GM23338 (cell line): Measurements from ENCODE around the gene ZDHHC8. TPM values are rescaled to one million over a fixed set of nuclear protein-coding genes. Genes with fewer than 3 reads are reported as not detected.

Experiments
- ATAC-seq: fragments of 200-7000 bp; cut with Tn5 transposase; 3 replicates; pipeline ENCODE4 v1.9.1; 2020
- DNase-seq: peaks from one replicate; pipeline ENCODE4 v3.0.0-alpha.2; 2015; ENCODE audit warnings: low spot score
- H2AFZ ChIP-seq: fragments of 200-600 bp; sonication (generic); 2 replicates; pipeline ENCODE4 v1.8.0; 2016; ENCODE audit warnings: antibody characterized with exemption, mild to moderate bottlenecking, moderate library complexity
- H3F3A ChIP-seq: fragments of 200-600 bp; sonication (generic); replicated peaks from 2 replicates; pipeline ENCODE4 v1.8.0; 2017; ENCODE audit warnings: antibody characterized with exemption, mixed run types, low read depth
- H3K27ac ChIP-seq: fragments of 200-600 bp; sonication (generic); 2 replicates; pipeline ENCODE4 v1.6.1; 2016; ENCODE audit warnings: low read depth
- H3K27me3 ChIP-seq: fragments of 200-600 bp; sonication (generic); 2 replicates; pipeline ENCODE4 v1.8.0; 2016; ENCODE audit warnings: mild to moderate bottlenecking, mixed run types, moderate library complexity; ENCODE audit not compliant: insufficient read depth
- H3K36me3 ChIP-seq: fragments of 200-600 bp; sonication (generic); 2 replicates; pipeline ENCODE4 v1.8.0; 2016; ENCODE audit warnings: mild to moderate bottlenecking; ENCODE audit not compliant: insufficient read depth
- H3K4me1 ChIP-seq: fragments of 200-600 bp; sonication (generic); 2 replicates; pipeline ENCODE4 v1.8.0; 2016; ENCODE audit warnings: mild to moderate bottlenecking, moderate library complexity; ENCODE audit not compliant: insufficient read depth
- H3K4me2 ChIP-seq: fragments of 200-600 bp; sonication (generic); 2 replicates; pipeline ENCODE4 v1.7.1; 2017; ENCODE audit warnings: mixed run types
- H3K4me3 ChIP-seq: fragments of 200-600 bp; sonication (generic); 2 replicates; pipeline ENCODE4 v1.6.1; 2016; ENCODE audit warnings: mixed run types
- H3K79me2 ChIP-seq: fragments of 200-600 bp; sonication (generic); replicated peaks from 2 replicates; pipeline ENCODE4 v1.8.0; 2017; ENCODE audit warnings: mild to moderate bottlenecking; ENCODE audit not compliant: insufficient read depth
- H3K9me2 ChIP-seq: fragments of 200-600 bp; sonication (generic); 2 replicates; pipeline ENCODE4 v1.8.0; 2017; ENCODE audit not compliant: insufficient read depth
- H4K20me1 ChIP-seq: fragments of 200-600 bp; sonication (generic); replicated peaks from 2 replicates; pipeline ENCODE4 v1.8.0; 2017; ENCODE audit warnings: mild to moderate bottlenecking; ENCODE audit not compliant: insufficient read depth
- H3K27ac Mint-ChIP-seq: 2 replicates; pipeline ENCODE4 v1.8.0; 2020; ENCODE audit warnings: inconsistent platforms, mild to moderate bottlenecking, moderate library complexity, mixed read lengths
- H3K27me3 Mint-ChIP-seq: 3 replicates; pipeline ENCODE4 v1.8.0; 2022; ENCODE audit warnings: low read depth, mild to moderate bottlenecking, moderate library complexity, mixed read lengths, inconsistent platforms; ENCODE audit not compliant: insufficient read depth, poor library complexity
- H3K36me3 Mint-ChIP-seq: 3 replicates; pipeline ENCODE4 v1.8.0; 2021; ENCODE audit warnings: low read depth, mild to moderate bottlenecking, inconsistent platforms, moderate library complexity, mixed read lengths
- H3K4me1 Mint-ChIP-seq: 3 replicates; pipeline ENCODE4 v1.8.0; 2020; ENCODE audit warnings: mild to moderate bottlenecking, inconsistent platforms, mixed read lengths
- H3K4me3 Mint-ChIP-seq: 3 replicates; pipeline ENCODE4 v1.8.0; 2021; ENCODE audit warnings: moderate library complexity, mild to moderate bottlenecking, inconsistent platforms, mixed read lengths
- H3K9me3 Mint-ChIP-seq: 3 replicates; pipeline ENCODE4 v1.8.0; 2020; ENCODE audit warnings: moderate library complexity, mild to moderate bottlenecking, inconsistent platforms, mixed read lengths
- EZH2phosphoT487 ChIP-seq: fragments of 200-600 bp; sonication (generic); IDR thresholded peaks from one replicate; pipeline ENCODE4 v1.8.1; 2018; ENCODE audit warnings: antibody characterized with exemption; ENCODE audit not compliant: unreplicated experiment
- POLR2AphosphoS5 ChIP-seq: IDR thresholded peaks from 2 replicates; pipeline ENCODE4 v1.6.1; 2016; ENCODE audit warnings: antibody characterized with exemption, low read depth
- STAT1 ChIP-seq: IDR thresholded peaks from one replicate; pipeline ENCODE4 v1.6.1; 2016; ENCODE audit warnings: antibody characterized with exemption; ENCODE audit not compliant: unreplicated experiment
- polyA plus RNA-seq: library from polyadenylated mRNA; unstranded; fragments of >200 nt; fragmentation: Nextera tagmentation; extraction: Ambion mirVana; gene quantifications from 2 replicates; pipeline ENCODE4 v1.2.1, GENCODE V29; 2016
- total RNA-seq: library from RNA; depleted of rRNA; stranded (reverse); fragments of >200 nt; shearing (Covaris generic); gene quantifications from 2 replicates; pipeline ENCODE4 v1.2.3, GENCODE V29; 2014
- TF ChIP-seq, protein P1 (sequence below): fragments of 250-450 bp; sonication (Bioruptor Pico); IDR thresholded peaks from 2 replicates; pipeline ENCODE4 v1.5.0; 2020; ENCODE audit warnings: mild to moderate bottlenecking, moderate library complexity
- TF ChIP-seq, protein P2 (sequence below), 2 experiments: fragments of 200-600 bp in 1 of 2; sonication (generic) in 1 of 2; conservative IDR thresholded peaks; 2 replicates each; pipeline versions ENCODE4 v1.5.1 to v1.6.1; 2016 to 2017; ENCODE audit warnings: antibody characterized with exemption in 2 of 2, low read depth in 2 of 2, mild to moderate bottlenecking in 2 of 2, moderate library complexity in 1 of 2

The ZDHHC8 gene
- total and polyA plus RNA-seq, 2 experiments from 2014 or later: 13.7 to 47.6 TPM

DNA sequence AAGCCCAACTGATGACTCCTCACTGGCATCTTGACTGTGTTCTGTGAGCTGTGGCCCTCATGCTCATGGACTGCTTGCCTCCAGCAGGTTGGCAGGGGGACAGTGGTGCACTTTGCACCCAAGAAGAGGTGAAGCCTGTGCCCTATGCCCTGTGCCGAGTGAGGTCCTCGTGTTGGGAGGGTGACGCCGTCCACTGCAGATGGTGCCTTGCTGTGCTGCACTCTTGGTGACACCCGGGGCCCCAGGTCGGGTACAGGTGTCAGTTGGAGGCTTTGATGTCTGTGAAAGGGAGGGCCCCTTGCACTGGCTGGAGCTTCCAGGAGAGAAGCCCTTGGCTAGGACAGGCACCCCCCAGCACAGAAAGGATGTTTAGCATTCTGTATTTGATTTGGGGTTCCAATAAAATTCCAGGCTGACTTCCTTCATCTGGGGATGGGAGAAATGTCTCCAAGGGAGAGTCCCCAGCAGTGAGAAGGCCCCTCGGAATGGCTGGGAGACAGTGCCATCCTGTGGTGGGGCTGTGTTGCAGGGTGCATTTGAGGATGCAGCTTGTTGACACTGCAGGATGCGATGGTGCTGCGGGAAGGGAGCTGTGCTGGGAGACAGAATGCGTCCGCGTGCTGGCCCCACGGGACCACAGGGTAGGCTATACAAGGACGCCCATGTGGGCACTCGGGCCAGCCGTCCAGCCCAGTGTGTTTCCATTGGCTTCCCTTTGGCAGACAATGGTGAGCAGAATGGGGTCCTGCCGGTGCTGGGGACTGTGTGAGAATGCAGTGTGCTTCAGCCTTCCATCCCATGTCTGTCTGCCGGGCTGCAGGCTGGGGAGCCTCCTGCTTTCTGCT lies 2.5 kb upstream of the ZDHHC8 start:
- H3K36me3 ChIP-seq: peaks cover 13% of the 10 kb centered on the region; the same call in 1 of the 2 replicates
- H3K27me3 ChIP-seq: no peaks in the 10 kb centered on the region
- H3K27ac Mint-ChIP-seq: no peak overlapping the region
- peak overlapping the region; percentile 74 for H3K27ac ChIP-seq
- TF ChIP-seq, protein P1, sequence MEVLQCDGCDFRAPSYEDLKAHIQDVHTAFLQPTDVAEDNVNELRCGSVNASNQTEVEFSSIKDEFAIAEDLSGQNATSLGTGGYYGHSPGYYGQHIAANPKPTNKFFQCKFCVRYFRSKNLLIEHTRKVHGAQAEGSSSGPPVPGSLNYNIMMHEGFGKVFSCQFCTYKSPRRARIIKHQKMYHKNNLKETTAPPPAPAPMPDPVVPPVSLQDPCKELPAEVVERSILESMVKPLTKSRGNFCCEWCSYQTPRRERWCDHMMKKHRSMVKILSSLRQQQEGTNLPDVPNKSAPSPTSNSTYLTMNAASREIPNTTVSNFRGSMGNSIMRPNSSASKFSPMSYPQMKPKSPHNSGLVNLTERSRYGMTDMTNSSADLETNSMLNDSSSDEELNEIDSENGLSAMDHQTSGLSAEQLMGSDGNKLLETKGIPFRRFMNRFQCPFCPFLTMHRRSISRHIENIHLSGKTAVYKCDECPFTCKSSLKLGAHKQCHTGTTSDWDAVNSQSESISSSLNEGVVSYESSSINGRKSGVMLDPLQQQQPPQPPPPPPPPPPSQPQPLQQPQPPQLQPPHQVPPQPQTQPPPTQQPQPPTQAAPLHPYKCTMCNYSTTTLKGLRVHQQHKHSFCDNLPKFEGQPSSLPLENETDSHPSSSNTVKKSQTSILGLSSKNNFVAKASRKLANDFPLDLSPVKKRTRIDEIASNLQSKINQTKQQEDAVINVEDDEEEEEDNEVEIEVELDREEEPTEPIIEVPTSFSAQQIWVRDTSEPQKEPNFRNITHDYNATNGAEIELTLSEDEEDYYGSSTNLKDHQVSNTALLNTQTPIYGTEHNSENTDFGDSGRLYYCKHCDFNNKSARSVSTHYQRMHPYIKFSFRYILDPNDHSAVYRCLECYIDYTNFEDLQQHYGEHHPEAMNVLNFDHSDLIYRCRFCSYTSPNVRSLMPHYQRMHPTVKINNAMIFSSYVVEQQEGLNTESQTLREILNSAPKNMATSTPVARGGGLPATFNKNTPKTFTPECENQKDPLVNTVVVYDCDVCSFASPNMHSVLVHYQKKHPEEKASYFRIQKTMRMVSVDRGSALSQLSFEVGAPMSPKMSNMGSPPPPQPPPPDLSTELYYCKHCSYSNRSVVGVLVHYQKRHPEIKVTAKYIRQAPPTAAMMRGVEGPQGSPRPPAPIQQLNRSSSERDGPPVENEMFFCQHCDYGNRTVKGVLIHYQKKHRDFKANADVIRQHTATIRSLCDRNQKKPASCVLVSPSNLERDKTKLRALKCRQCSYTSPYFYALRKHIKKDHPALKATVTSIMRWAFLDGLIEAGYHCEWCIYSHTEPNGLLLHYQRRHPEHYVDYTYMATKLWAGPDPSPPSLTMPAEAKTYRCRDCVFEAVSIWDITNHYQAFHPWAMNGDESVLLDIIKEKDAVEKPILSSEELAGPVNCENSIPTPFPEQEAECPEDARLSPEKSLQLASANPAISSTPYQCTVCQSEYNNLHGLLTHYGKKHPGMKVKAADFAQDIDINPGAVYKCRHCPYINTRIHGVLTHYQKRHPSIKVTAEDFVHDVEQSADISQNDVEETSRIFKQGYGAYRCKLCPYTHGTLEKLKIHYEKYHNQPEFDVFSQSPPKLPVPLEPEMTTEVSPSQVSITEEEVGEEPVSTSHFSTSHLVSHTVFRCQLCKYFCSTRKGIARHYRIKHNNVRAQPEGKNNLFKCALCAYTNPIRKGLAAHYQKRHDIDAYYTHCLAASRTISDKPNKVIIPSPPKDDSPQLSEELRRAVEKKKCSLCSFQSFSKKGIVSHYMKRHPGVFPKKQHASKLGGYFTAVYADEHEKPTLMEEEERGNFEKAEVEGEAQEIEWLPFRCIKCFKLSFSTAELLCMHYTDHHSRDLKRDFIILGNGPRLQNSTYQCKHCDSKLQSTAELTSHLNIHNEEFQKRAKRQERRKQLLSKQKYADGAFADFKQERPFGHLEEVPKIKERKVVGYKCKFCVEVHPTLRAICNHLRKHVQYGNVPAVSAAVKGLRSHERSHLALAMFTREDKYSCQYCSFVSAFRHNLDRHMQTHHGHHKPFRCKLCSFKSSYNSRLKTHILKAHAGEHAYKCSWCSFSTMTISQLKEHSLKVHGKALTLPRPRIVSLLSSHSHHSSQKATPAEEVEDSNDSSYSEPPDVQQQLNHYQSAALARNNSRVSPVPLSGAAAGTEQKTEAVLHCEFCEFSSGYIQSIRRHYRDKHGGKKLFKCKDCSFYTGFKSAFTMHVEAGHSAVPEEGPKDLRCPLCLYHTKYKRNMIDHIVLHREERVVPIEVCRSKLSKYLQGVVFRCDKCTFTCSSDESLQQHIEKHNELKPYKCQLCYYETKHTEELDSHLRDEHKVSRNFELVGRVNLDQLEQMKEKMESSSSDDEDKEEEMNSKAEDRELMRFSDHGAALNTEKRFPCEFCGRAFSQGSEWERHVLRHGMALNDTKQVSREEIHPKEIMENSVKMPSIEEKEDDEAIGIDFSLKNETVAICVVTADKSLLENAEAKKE (CRISPR knock-in tag): no peak
- TF ChIP-seq POLR2AphosphoS5: peak; percentile 9; the same call in 1 of the 2 replicates
- no peak for TF ChIP-seq EZH2phosphoT487
- TF ChIP-seq, protein P2, sequence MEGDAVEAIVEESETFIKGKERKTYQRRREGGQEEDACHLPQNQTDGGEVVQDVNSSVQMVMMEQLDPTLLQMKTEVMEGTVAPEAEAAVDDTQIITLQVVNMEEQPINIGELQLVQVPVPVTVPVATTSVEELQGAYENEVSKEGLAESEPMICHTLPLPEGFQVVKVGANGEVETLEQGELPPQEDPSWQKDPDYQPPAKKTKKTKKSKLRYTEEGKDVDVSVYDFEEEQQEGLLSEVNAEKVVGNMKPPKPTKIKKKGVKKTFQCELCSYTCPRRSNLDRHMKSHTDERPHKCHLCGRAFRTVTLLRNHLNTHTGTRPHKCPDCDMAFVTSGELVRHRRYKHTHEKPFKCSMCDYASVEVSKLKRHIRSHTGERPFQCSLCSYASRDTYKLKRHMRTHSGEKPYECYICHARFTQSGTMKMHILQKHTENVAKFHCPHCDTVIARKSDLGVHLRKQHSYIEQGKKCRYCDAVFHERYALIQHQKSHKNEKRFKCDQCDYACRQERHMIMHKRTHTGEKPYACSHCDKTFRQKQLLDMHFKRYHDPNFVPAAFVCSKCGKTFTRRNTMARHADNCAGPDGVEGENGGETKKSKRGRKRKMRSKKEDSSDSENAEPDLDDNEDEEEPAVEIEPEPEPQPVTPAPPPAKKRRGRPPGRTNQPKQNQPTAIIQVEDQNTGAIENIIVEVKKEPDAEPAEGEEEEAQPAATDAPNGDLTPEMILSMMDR (conservative IDR thresholded peaks at IDR 0.05; ENCODE audit: low read depth in 2 of 2): peak; percentile 47 to 74
- no peak for TF ChIP-seq STAT1
- H3K4me3 ChIP-seq: no peak overlapping the region
- no peaks in the 10 kb centered on the region for H3K9me2 ChIP-seq
- no peaks in the 10 kb centered on the region for H3K9me3 Mint-ChIP-seq
- no peak overlapping the region for H2AFZ ChIP-seq
- peaks cover 43% of the 10 kb centered on the region for H3K36me3 Mint-ChIP-seq
- no peaks in the 10 kb centered on the region; the same call in 1 of the 2 replicates for H3K4me1 ChIP-seq
- H3K27me3 Mint-ChIP-seq: peaks cover 17% of the 10 kb centered on the region
- H3K79me2 ChIP-seq: peaks cover 13% of the 10 kb centered on the region
- DNase-seq (peak; percentile 78), ATAC-seq (peak; percentile 23)
- H4K20me1 ChIP-seq: peaks cover 11% of the 10 kb centered on the region
- peaks cover 44% of the 10 kb centered on the region for H3F3A ChIP-seq
- no peak overlapping the region for H3K4me2 ChIP-seq
- peaks cover 2% of the 10 kb centered on the region; the same call in 1 of the 3 replicates for H3K4me1 Mint-ChIP-seq
- H3K4me3 Mint-ChIP-seq: peak overlapping the region; percentile 34; the same call in 2 of the 3 replicates
